NCI-H146 (cell line): Measurements from ENCODE around the gene CORIN.
"Not testable (repeated sequence)": the region's sequence is repeated elsewhere in the genome, so short reads cannot be mapped to it uniquely, and the experiment has no call there.

Source experiments
- DNase-seq: peaks from one replicate; lab custom pipeline; 2025; lab: John Stamatoyannopoulos, UW

Gene CORIN

GRCh38 chr4:47720787-47721186, 117.1 kb downstream of the CORIN start:
- no peak for DNase-seq

GRCh38 chr4:47719576-47719975, 118.3 kb downstream of the CORIN start:
- no peak for DNase-seq

- DNase-seq = no peak
These were observed 119.2 kb downstream of the CORIN start for GRCh38 chr4:47718696-47719095.

GRCh38 chr4:47717188-47717587, 120.7 kb downstream of the CORIN start:
- peak; percentile 5 for DNase-seq

GRCh38 chr4:47715716-47716416, 122.0 kb downstream of the CORIN start:
- peak; percentile 63 for DNase-seq

GRCh38 chr4:47714269-47714668, 123.6 kb downstream of the CORIN start:
- DNase-seq = no peak

GRCh38 chr4:47713129-47713834, 124.6 kb downstream of the CORIN start:
- DNase-seq = no peak

GRCh38 chr4:47711646-47712045, 126.2 kb downstream of the CORIN start:
- no peak for DNase-seq

- DNase-seq = no peak
These were observed 126.7 kb downstream of the CORIN start for GRCh38 chr4:47711183-47711582.

- DNase-seq = not testable (repeated sequence)
These were observed 131.5 kb downstream of the CORIN start for GRCh38 chr4:47706352-47706751.

GRCh38 chr4:47705326-47705981, 132.4 kb downstream of the CORIN start:
- peak; percentile 68 for DNase-seq

- peak; percentile 82 for DNase-seq
These were observed 133.1 kb downstream of the CORIN start for GRCh38 chr4:47704693-47705325.

GRCh38 chr4:47703956-47704355, 133.9 kb downstream of the CORIN start:
- no peak for DNase-seq

- no peak for DNase-seq
These were observed 134.9 kb downstream of the CORIN start for GRCh38 chr4:47703008-47703407.

GRCh38 chr4:47701286-47701685, 136.6 kb downstream of the CORIN start:
- no peak for DNase-seq

- no peak for DNase-seq
These were observed 139.0 kb downstream of the CORIN start for GRCh38 chr4:47698837-47699236.

- DNase-seq = no peak
These were observed 141.0 kb downstream of the CORIN start for GRCh38 chr4:47696823-47697222.

- no peak for DNase-seq
These were observed 142.6 kb downstream of the CORIN start for GRCh38 chr4:47695260-47695659.

- no peak for DNase-seq
These were observed 143.5 kb downstream of the CORIN start for GRCh38 chr4:47694322-47694721.

- DNase-seq = peak; percentile 89
These were observed 145.2 kb downstream of the CORIN start for GRCh38 chr4:47692691-47693090.

GRCh38 chr4:47691757-47692383, 146.0 kb downstream of the CORIN start:
- not testable (repeated sequence) for DNase-seq

- DNase-seq = no peak
These were observed 147.3 kb downstream of the CORIN start for GRCh38 chr4:47690611-47691010.
